Measurements from ENCODE around the gene DDX25. TPM values are rescaled to one million over a fixed set of nuclear protein-coding genes. Genes with fewer than 3 reads are reported as not detected.
"Not testable (repeated sequence)": the region's sequence is repeated elsewhere in the genome, so short reads cannot be mapped to it uniquely, and the experiment has no call there.

DDX25 gene
- total RNA-seq, 4 donors from 2014 or later: 0.60 to 2.5 TPM; not detected in 2

DNA sequence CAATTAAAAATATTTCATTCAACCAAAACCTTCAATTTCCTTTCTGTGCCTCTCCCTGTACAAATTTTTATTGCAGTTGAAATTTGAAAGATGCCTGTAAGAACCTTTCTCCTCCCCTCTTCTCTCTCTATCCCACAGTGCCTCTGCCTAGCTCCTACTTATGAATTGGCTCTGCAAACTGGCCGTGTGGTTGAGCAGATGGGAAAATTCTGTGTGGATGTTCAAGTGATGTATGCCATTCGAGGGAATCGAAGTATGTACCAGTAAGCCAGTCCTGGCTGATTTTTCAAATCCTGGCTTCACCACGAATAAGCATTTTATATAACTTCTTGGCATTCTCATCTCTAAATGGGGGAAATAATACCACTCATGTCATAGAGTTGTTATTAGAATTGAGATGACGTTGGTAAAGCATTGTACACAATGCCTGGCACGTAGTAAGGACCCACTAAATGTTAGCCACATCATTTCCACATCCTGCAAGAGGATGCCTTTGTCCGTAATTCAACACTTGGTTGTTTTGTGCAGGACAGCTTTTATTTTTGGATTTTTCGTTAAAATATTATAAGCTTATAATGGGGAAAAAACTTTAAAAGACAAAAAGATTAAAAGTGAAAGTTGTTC lies 6.0 kb downstream of the DDX25 start:
- no peak for DNase-seq (ENCODE audit: low spot score)
- TF ChIP-seq, protein P1, sequence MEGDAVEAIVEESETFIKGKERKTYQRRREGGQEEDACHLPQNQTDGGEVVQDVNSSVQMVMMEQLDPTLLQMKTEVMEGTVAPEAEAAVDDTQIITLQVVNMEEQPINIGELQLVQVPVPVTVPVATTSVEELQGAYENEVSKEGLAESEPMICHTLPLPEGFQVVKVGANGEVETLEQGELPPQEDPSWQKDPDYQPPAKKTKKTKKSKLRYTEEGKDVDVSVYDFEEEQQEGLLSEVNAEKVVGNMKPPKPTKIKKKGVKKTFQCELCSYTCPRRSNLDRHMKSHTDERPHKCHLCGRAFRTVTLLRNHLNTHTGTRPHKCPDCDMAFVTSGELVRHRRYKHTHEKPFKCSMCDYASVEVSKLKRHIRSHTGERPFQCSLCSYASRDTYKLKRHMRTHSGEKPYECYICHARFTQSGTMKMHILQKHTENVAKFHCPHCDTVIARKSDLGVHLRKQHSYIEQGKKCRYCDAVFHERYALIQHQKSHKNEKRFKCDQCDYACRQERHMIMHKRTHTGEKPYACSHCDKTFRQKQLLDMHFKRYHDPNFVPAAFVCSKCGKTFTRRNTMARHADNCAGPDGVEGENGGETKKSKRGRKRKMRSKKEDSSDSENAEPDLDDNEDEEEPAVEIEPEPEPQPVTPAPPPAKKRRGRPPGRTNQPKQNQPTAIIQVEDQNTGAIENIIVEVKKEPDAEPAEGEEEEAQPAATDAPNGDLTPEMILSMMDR (IDR thresholded peaks at IDR 0.05): no peak
- ATAC-seq (ENCODE audit: low FRiP score): no peak

GRCh38 chr11:125914601-125915000 lies 10.3 kb downstream of the DDX25 start:
- ATAC-seq (ENCODE audit: low FRiP score): not testable (repeated sequence)

GRCh38 chr11:125916683-125917347 lies 12.5 kb downstream of the DDX25 start:
- DNase-seq (ENCODE audit: low spot score): no peak
- ATAC-seq (ENCODE audit: low FRiP score): no peak
- TF ChIP-seq, protein P1 (IDR thresholded peaks at IDR 0.05): no peak

More at GRCh38 chr11:125914601-125915000, 10.3 kb downstream of the DDX25 start:
- not testable (repeated sequence) for DNase-seq (ENCODE audit: low spot score)

- DNase-seq (ENCODE audit: low spot score) (no peak), ATAC-seq (ENCODE audit: low FRiP score) (no peak)
- TF ChIP-seq, protein P1 (IDR thresholded peaks at IDR 0.05): no peak
These were observed 14.0 kb downstream of the DDX25 start for GRCh38 chr11:125918140-125918840.

GRCh38 chr11:125921042-125921441 lies 16.7 kb downstream of the DDX25 start:
- TF ChIP-seq, protein P1 (IDR thresholded peaks at IDR 0.05): no peak
- no peak for ATAC-seq (ENCODE audit: low FRiP score)
- DNase-seq (ENCODE audit: low spot score): no peak

- TF ChIP-seq, protein P1 (IDR thresholded peaks at IDR 0.05): no peak
- DNase-seq (ENCODE audit: low spot score): no peak
- no peak for ATAC-seq (ENCODE audit: low FRiP score)
These were observed 17.8 kb downstream of the DDX25 start for GRCh38 chr11:125922156-125922555.

GRCh38 chr11:125923012-125923579 lies 18.8 kb downstream of the DDX25 start:
- ATAC-seq (ENCODE audit: low FRiP score) (peak; percentile 71), DNase-seq (ENCODE audit: low spot score) (no peak)
- TF ChIP-seq, protein P1 (IDR thresholded peaks at IDR 0.05): peak in 1 of 3 donors; percentile 40

Data from omental fat pad (tissue), 4 donors.